NCI-H2171 (cell line): ENCODE measurements around the gene PFKFB3.
A peak's percentile ranks its signal among the peaks of the same experiment; 100 is the strongest.
"Not testable (repeated sequence)": the region's sequence is repeated elsewhere in the genome, so short reads cannot be mapped to it uniquely, and the experiment has no call there.

ENCODE experiments used
- DNase-seq: peaks from one replicate; lab custom pipeline; 2025; lab: John Stamatoyannopoulos, UW

PFKFB3 gene

DNA sequence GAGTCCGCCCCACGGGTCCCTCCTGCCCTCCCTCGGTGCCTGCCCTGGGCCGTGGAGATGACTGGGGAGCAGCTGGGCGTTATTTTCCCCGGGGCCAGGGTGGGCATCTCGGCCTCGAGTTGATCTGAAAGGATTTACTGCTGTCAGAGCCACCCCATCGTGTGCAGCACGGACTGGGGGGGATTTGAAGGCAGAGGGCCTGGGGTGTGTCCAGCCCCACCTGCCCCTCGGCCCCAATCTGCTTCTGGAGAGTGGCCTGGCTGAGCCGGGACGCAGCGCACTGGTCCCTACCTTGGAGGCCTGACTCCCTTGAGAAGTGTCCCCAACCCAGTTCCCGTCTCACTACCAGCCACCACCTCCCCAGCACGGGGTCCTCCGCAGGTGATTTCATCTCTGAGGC lies 24.2 kb upstream of the PFKFB3 start:
- no peak for DNase-seq

DNA sequence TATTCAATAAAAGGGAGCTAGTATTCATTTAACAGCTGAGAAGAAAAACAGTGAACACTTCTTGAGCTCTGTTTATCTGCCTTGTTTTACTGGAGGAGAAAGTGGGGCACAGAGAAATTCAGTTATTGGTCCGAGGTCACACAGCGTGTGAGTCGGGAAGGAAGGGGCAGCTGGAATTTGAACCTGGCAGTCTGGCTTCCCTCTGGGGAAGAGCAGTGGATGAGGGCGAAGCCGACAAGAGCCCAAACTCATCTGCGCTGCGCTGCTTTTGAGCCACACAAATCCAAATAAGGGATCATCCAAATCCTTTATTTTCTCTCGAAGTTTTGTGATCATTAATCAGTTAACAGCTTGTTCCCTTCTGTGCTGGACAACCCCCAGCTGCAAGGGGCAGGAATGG lies 23.7 kb upstream of the PFKFB3 start:
- DNase-seq, result no peak

DNA sequence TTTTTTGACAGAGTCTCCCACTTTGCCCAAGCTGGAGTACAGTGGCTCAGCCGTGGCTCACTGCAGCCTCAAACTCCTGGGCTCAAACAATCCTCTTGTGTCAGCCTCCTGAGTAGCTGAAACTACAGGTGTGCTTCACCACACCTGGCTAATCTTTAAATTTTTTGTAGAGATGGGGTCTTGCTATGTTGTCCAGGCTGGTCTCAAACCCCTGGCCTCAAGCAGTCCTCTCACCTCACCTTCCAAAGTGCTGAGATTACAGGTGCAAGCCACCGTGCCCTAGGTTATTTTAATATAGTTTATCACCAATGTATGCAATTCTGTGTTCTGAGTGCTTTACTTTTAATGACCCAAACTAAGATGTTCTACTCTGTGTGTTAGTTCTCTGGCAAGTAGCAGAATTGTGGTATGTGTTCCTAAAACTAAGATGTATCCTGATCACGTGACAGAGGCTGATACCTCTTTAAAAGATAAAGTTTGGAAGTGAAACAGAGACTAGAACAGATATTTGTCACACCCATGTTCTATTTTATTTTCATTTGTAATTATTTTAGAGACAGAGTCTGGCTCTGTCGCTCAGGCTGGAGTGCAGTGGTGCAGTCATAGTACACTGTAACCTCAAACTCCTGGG lies 22.1 kb upstream of the PFKFB3 start:
- DNase-seq, result no peak

GRCh38 chr10:6181249-6181648 lies 21.5 kb upstream of the PFKFB3 start:
- DNase-seq, result no peak

- DNase-seq, result no peak
Observed at GRCh38 chr10:6182454-6183098, 20.2 kb upstream of the PFKFB3 start.

GRCh38 chr10:6185039-6185716 lies 17.6 kb upstream of the PFKFB3 start:
- DNase-seq, result no peak

DNA sequence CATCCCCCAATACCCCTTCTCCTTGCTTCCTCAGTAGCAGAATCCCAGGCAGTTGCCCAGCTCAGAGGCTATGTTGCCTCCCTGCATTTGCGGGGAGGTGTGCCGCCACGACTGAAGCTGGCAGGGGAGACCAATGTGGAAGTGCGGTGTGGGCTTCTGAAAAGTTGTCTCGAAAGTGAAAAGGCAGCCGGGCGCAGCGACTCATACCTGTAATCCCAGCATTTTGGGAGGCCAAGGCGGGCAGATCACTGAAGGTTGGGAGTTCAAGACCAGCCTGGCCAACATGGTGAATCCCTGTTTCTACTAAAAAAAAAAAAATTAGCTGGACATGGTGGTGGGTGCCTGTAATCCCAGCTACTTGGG lies 15.9 kb upstream of the PFKFB3 start:
- no peak for DNase-seq

DNA sequence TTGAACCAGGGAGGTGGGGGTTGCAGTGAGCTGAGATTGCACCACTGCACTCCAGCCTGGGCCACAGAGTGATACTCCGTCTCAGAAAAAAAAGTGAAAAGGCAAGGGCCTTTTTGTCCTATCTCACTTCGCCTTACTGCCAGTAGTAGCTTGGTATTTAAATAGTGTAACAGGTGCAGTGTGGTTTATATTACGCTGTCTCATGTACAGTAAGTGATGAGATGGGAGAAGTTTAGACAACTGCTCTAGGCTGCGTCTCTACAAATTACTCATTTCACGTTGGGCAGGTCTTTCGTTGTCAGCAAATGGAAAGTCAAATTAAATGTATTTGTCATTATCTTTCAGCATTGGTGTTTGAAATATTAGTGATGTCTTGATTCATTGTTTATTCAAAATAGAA lies 15.5 kb upstream of the PFKFB3 start:
- DNase-seq, result no peak

DNA sequence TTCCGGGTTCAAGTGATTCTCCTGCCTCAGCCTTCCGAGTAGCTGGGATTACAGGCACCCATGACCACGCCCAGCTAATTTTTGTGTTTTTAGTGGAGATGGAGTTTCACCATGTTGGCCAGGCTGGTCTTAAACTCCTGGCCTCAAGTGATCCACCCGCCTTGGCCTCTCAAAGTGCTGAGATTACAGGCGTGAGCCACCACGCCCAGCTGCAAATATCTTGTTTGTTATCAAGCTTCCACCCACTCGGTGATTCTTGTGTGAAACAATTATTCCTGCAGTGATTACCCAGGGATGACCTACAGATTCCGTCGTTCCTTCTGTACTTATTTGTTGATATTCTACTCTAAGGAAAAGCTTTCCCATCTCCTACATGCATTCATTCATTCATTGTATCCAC lies 12.7 kb upstream of the PFKFB3 start:
- not testable (repeated sequence) for DNase-seq

DNA sequence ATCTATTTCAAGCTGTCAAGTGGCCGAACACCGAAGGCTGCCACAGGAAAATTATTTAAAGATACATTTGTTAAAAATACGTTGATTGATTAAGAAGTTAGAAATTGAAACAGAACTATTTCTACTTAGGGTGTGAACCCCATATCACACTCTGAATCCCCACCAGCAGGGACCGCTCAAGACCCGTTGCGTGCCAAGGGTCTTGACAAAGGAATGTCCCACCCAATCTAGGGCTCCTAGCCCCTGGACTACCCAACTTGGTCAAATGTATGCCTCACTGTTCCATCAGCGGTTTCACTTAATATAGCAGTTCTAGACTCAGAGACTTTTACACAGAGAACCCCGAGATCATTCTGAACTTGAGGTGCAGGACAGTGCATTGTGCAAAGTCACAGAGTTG lies 11.6 kb upstream of the PFKFB3 start:
- DNase-seq, result no peak

DNA sequence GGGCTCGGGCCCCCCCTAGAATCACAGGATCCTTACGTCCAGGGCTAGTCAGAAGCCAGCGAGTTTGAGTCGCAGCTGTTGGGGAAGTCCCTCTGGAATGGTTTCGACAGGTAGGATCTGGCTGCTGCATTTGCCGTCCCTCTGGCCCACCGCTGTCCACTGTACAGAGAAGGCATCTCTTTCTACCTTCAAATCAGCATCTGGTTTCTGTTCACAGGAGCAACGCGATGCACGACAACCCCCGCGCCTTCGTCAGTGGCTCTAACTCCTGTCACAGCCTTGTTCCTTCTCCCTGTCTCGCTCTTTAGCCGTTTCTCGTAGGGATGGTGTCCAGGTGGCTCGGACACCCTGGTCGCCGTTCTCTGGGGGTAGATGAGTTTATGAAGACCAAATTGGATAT lies 11.2 kb upstream of the PFKFB3 start:
- no peak for DNase-seq

- DNase-seq, result not testable (repeated sequence)
Observed at GRCh38 chr10:6193342-6193741, 9.4 kb upstream of the PFKFB3 start.

DNA sequence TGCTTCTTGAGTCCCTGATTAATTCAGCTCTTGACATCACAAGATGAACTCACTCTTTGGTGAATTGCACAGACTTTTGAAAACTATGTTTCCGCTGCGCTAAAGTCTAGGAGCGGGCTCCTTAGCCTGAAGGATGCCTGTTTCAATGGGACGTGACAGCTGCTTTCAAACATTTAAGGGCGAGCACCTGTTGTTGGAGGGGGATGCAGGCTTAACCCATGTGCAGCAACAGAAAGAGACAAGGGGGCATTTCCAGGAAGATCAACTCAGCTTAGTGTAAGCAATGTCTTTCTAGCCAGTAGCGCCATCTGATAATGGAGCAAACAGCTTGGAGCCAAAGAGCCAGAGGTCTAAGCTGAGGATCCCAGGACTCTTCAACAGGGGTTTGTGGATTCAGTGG lies 8.4 kb upstream of the PFKFB3 start:
- DNase-seq, result no peak

- no peak for DNase-seq
Observed at GRCh38 chr10:6195376-6195775, 7.4 kb upstream of the PFKFB3 start.

DNA sequence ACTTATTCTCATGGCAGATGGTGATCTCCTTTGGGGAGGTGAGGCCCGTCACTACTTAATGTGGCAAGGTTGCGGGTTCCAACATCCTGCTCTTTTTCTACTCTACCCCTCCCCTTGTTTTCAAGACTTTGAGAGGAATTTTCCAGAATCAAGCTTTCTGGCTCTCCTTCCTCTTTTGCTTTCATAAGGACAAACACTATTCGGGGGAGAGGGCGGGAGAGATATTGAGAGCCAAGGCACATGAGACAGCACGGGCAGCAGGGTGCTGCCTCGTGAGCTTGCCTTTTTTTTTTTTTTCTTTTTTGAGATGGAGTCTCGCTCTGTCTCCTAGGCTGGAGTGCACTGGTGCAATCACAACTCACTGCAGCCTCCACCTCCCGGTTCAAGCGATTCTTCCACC lies 6.9 kb upstream of the PFKFB3 start:
- no peak for DNase-seq

DNA sequence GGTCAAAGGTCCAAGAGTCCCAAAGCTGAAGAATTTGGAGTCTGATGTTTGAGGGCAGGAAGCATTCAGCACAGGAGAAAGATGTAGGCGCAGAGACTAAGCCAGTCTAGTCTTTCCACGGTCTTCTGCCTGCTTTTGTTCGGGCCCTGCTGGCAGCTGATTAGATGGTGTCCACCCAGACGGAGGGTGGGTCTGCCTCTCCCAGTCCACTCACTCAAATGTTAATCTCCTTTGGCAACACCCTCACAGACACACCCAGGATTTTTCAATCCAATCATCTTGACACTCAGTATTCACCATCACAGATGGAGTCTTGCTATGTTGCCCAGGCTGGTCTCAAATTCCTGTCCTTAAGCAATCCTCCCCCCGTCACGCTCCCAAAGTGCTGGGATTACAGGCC lies 6.2 kb upstream of the PFKFB3 start:
- DNase-seq, result not testable (repeated sequence)

DNA sequence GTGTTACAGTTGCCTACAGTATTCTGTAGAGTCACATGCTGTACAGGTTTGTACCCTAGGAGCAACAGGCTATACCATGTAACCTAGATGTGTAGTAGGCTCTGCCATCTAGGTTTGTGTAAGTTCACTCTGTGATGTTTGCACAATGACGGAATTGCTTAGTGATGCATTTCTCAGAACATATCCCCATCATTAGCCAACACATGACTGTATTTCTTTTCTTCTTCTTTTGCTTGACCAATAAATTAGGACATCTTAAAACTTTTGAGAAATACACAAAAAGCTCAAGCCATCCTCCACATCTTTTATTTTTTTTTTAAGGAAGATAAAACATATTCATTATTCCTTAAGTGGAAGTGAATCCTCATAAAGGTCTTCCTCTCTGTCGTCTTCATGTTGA lies 5.4 kb upstream of the PFKFB3 start:
- DNase-seq, result no peak

GRCh38 chr10:6198171-6198570 lies 4.6 kb upstream of the PFKFB3 start:
- no peak for DNase-seq

DNA sequence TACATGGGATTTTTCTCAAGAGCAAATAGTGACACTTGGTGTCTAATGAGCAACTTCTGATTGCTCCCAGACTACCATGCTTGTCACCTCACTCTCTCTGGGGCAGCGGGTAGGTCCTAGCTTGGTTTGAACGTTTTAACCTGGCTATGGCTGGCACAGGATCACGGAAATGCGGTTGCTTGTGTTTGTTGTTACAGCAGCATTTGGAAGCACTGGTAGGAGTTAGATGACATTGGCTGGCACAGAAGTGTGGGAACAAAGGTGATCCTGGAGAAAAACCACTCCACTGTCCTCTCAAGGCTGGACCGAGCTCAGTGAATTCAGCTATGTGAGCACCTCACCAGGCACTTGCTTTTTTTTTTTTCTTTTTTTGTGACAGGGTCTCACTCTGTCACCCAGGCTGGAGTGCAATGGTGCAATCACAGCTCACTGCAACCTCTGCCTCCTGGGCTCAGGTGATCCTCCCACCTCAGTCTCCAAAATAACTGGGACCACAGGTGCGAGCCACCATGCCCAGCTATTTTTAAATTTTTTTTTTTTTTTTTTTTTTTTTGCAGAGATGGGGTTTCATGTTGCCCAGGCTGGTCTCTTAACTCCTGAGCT lies 3.5 kb upstream of the PFKFB3 start:
- DNase-seq, result no peak

DNA sequence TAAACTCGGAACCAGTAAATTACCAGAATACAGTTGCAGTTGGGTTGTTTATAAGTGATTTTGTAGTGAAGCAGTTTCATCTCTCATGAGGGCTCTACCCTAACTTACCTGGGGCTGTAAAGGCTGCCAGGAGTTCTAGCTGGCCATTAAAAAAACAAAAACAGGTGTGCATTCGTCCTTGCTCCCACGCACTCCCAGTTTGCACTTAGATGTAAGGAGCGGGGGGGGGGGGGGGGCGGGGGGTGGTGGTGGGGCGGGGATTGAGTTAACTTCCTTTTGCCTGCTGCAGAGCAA lies 2.3 kb upstream of the PFKFB3 start:
- DNase-seq, result no peak

- peak; percentile 18 for DNase-seq
Observed at GRCh38 chr10:6200734-6201515, 1.8 kb upstream of the PFKFB3 start.

DNA sequence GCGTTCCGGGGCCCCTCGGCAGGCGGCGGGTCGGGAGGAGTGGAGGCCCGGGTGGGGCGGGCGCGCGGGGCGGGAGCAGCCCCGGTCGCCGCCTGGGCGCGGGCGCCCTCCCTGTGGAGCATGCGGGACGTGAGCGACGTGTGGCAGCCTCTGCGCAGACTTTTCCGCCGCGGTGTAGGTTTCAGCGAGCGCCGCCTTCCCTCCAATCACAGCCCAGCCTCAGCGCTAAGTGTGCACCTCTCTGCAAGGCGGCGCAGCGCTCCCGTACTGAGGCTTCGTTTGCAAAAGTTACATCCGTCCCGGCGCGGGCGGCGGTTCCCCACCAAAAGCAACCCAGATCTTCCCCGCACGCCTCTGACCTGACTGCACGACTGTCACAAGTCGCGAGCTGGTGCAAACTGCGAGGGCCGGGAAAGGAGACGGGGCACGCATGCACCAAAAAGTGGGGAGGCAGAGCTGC lies 1.2 kb upstream of the PFKFB3 start:
- DNase-seq, result peak; percentile 56
